Calu3 (cell line): ENCODE results near the gene PCDH9. TPM values are rescaled to one million over a fixed set of nuclear protein-coding genes. Genes with fewer than 3 reads are reported as not detected.

Source experiments
- BruUV-seq: library from RNA; stranded (reverse); fragments of 400-500 nt; replicated peaks from 2 replicates; lab custom pipeline; 2021; lab: Mats Ljungman, UMichigan
- CTCF ChIA-PET: fragments of 300-600 bp; sonication (Branson Sonifier 250); formaldehyde crosslinking; loops from one replicate; lab custom pipeline; 2022; ENCODE audit warnings: antibody characterized with exemption; lab: Charles Lee
- DNase-seq: peaks from one replicate; pipeline ENCODE4 v3.0.0; 2022
- H3K27ac Mint-ChIP-seq: one replicate; pipeline ENCODE4 v1.8.0; 2022; ENCODE audit warnings: mixed read lengths; ENCODE audit not compliant: unreplicated experiment
- H3K27me3 Mint-ChIP-seq: one replicate; pipeline ENCODE4 v1.8.0; 2022; ENCODE audit warnings: mixed read lengths; ENCODE audit not compliant: unreplicated experiment
- H3K36me3 Mint-ChIP-seq: one replicate; pipeline ENCODE4 v1.8.0; 2022; ENCODE audit warnings: mild to moderate bottlenecking, moderate library complexity, mixed read lengths; ENCODE audit not compliant: insufficient read depth, unreplicated experiment
- H3K4me1 Mint-ChIP-seq: one replicate; pipeline ENCODE4 v1.8.0; 2022; ENCODE audit warnings: mild to moderate bottlenecking, low read depth, mixed read lengths; ENCODE audit not compliant: unreplicated experiment
- H3K4me3 Mint-ChIP-seq: one replicate; pipeline ENCODE4 v1.8.0; 2022; ENCODE audit warnings: mild to moderate bottlenecking, low read depth, moderate library complexity, mixed read lengths; ENCODE audit not compliant: unreplicated experiment
- H3K9me3 Mint-ChIP-seq: one replicate; pipeline ENCODE4 v1.8.0; 2022; ENCODE audit warnings: low read depth, mixed read lengths; ENCODE audit not compliant: unreplicated experiment
- intact Hi-C: fragments of 100-400 bp; cut with micrococcal nuclease; formaldehyde crosslinking; loops from one replicate; pipeline ENCODE4 v1.10.0; 2022; ENCODE audit not compliant: unreplicated experiment
- total RNA-seq: library from RNA; stranded (reverse); gene quantifications from 2 replicates; pipeline ENCODE4 v1.2.3, GENCODE V29; 2022
- TF ChIP-seq, protein P1 (sequence below): fragments of 200-600 bp; IDR thresholded peaks from one replicate; pipeline ENCODE4 v1.8.0; 2022; ENCODE audit warnings: antibody characterized with exemption; ENCODE audit not compliant: unreplicated experiment

The PCDH9 gene
- total RNA-seq, 1 experiment from 2014 or later: 1.3 TPM

DNA sequence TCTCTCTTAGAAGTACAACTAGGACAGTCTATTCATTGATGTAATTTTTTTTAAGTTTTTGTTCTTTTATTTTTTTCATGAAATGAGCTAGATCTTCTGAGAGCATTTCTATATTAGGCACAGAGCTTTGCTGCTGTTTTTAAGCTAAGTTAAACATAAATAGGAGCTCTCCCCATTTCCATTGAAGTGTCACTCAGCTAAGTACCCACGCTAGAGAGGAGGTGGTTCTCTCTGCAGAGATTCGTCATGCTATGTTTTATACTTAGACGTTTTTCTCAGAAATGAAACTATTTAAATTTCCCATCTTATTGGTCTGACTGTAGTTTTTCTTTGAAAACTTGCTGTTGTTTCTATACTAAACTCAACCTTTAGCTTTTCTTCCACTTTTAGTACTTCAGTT lies 271.5 kb downstream of the PCDH9 start:
- TF ChIP-seq, protein P1, sequence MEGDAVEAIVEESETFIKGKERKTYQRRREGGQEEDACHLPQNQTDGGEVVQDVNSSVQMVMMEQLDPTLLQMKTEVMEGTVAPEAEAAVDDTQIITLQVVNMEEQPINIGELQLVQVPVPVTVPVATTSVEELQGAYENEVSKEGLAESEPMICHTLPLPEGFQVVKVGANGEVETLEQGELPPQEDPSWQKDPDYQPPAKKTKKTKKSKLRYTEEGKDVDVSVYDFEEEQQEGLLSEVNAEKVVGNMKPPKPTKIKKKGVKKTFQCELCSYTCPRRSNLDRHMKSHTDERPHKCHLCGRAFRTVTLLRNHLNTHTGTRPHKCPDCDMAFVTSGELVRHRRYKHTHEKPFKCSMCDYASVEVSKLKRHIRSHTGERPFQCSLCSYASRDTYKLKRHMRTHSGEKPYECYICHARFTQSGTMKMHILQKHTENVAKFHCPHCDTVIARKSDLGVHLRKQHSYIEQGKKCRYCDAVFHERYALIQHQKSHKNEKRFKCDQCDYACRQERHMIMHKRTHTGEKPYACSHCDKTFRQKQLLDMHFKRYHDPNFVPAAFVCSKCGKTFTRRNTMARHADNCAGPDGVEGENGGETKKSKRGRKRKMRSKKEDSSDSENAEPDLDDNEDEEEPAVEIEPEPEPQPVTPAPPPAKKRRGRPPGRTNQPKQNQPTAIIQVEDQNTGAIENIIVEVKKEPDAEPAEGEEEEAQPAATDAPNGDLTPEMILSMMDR: no peak
- CTCF ChIA-PET: no interaction called here
- intact Hi-C loops: no loop called here
- H3K27ac Mint-ChIP-seq: no peak overlapping the region
- no peaks in the 10 kb centered on the region for H3K9me3 Mint-ChIP-seq
- H3K27me3 Mint-ChIP-seq: no peaks in the 10 kb centered on the region
- no peaks in the 10 kb centered on the region for H3K36me3 Mint-ChIP-seq
- no peaks in the 10 kb centered on the region for H3K4me1 Mint-ChIP-seq
- BruUV-seq: no TSS peak
- no peak overlapping the region for H3K4me3 Mint-ChIP-seq
- DNase-seq: no peak

DNA sequence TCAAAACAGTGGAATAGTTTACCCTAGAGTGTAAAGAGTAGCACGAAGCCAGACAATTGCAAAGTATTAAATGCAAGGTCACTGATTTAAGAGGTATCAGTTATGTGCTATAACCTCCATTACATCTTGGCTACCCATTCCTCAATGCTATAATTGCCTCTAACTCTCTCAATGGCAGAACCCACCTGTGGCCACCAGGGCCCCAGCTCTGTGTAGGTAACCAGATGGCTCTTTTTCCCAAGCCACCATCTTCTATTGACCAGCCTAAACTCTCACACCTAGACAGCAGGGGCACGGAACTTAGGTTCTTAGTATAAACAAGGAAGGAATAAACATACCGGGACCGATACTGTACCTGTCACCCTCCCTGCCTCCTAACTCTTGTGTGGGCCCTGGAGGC lies 277.6 kb downstream of the PCDH9 start:
- CTCF ChIA-PET: no interaction called here
- no peak overlapping the region for H3K4me3 Mint-ChIP-seq
- H3K27ac Mint-ChIP-seq: no peak overlapping the region
- BruUV-seq: no TSS peak
- TF ChIP-seq, protein P1: no peak
- no peak for DNase-seq
- H3K36me3 Mint-ChIP-seq: no peaks in the 10 kb centered on the region
- H3K4me1 Mint-ChIP-seq: no peaks in the 10 kb centered on the region
- no peaks in the 10 kb centered on the region for H3K27me3 Mint-ChIP-seq
- no peaks in the 10 kb centered on the region for H3K9me3 Mint-ChIP-seq
- intact Hi-C loops: no loop called here

DNA sequence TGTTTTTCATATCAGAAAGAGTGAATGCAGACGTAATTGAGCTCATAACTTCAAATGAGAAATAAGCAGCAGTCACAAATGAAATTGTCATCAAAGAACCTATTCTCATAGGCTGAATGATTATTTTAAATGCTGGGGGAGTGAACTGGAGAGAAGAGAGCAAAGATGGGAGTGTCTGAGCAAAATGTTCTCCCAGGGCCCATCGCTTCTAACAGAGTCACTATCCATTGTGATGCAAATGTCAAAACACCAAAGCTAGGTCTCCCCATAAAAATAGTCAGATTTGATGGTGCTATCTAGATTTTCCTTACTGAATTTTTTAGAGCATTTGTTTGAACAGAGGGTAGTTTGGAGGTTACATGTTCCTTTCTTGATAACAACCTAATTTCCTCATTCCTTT lies 278.7 kb downstream of the PCDH9 start:
- H3K4me3 Mint-ChIP-seq: no peak overlapping the region
- BruUV-seq: no TSS peak
- CTCF ChIA-PET: no interaction called here

DNA sequence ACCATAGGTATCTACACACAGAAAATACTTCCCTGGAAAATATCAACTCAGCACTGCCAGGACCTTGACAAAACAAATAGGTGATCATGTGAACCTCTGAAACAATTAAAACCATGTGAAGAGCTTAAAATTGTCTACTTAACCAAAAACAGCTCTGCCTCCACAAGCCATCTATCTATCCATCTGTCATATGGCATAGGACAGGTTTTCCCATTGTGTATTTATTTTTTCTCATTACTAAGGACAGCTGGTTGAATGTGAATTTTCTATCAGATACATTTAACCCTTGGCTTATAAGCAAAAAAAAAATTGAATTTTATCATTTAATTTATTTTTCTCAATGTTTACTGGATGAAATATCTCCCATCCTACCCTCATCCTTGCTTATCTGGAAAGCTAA lies 279.5 kb downstream of the PCDH9 start:
- TF ChIP-seq, protein P1: no peak
- Mint-ChIP-seq H3K4me3 (no peak overlapping the region), H3K36me3 (no peaks in the 10 kb centered on the region), H3K4me1 (no peaks in the 10 kb centered on the region), H3K27me3 (no peaks in the 10 kb centered on the region), H3K9me3 (no peaks in the 10 kb centered on the region), H3K27ac (no peak overlapping the region)
- no TSS peak for BruUV-seq
- no peak for DNase-seq
- intact Hi-C loops: no loop called here
- CTCF ChIA-PET: no interaction called here

More for the DNA sequence above, 278.7 kb downstream of the PCDH9 start:
- no peaks in the 10 kb centered on the region for H3K27me3 Mint-ChIP-seq
- intact Hi-C loops: no loop called here
- H3K4me1 Mint-ChIP-seq: no peaks in the 10 kb centered on the region
- H3K9me3 Mint-ChIP-seq: no peaks in the 10 kb centered on the region
- H3K27ac Mint-ChIP-seq: no peak overlapping the region
- H3K36me3 Mint-ChIP-seq: no peaks in the 10 kb centered on the region
- DNase-seq: no peak
- TF ChIP-seq, protein P1: no peak
